GM20431 (cell line): ENCODE measurements around the gene CLCN7.
"Not testable (repeated sequence)": the region's sequence is repeated elsewhere in the genome, so short reads cannot be mapped to it uniquely, and the experiment has no call there.

ENCODE experiments used
- in situ Hi-C: fragments of 300-500 bp; cut with MseI, MboI; formaldehyde crosslinking; loops from one replicate; pipeline ENCODE4 v1.15.0; 2020; ENCODE audit warnings: low sequenced_read_pairs; ENCODE audit not compliant: unreplicated experiment

CLCN7 gene

DNA sequence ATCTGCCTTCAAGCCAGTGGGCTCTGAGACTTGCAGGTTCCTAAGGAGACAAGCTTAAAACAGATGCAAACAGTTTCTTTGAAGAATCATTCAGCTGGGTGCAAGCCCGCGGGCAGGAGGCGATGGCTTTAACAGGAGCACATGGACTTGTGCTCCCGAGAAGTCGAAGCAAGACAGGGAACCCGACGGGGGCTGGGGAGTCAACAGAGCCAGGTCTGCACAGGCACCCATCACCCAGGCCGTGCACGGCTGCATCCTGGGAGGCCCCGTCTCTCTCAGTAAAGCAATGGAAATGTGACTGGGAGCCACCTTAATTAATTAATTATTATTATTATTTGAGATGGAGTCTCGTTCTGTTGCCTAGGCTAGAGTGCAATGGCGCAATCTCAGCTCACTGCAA is 14.2 kb upstream of the CLCN7 start:
- in situ Hi-C loops, result no loop called here

DNA sequence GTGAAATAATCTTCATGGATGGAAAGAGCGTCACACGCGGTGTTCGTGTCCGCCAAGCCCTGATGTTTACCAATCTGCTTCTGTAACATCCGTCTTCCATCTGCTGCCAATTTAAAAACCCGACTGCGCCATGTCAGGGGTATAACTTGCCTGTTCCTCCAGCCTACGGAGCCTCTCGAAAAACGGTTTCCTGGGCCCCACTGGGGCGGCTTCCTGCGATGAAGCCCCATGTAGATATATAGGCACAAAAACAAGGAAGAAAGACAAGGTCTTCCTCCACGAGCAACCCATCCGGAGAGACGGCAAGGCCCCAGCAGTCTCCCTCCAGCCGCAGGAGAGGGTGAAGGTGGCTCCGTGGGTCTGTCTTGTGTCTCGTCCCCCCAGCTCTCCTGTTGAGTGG is 13.8 kb upstream of the CLCN7 start, which contains the start of gene PTX4:
TSS of gene PTX4 (minus strand) at position 326 of the 400 bp plus-strand sequence. CDS start at position 291, 35 bp downstream.
- in situ Hi-C loops, result no loop called here

DNA sequence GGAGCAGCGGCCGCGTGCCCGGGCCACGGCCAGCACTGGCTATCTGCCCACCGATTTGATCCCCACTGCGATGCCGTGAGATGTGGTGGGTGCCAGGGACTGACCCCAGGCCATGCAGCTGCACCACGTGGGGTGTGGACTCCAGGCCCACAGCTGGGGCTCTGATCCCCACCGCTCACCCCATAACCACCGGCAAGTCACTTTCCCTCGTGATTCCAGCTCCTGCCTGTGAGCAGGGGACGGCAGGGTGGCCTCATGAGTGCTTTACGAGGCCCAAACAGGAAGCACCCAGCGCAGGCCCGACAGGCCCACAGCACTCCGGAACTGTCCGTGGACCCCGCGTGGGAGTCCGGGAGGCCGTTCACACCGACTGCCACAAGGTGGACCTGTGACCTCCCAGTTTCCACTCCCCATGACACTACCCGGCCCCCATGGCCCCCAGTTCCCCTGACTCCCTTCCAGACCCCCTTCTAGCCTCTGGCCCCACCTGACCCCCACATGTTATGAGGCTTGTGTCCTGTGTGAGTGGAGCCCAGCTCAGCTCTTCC is 13.3 kb upstream of the CLCN7 start:
- in situ Hi-C loops, result no loop called here

DNA sequence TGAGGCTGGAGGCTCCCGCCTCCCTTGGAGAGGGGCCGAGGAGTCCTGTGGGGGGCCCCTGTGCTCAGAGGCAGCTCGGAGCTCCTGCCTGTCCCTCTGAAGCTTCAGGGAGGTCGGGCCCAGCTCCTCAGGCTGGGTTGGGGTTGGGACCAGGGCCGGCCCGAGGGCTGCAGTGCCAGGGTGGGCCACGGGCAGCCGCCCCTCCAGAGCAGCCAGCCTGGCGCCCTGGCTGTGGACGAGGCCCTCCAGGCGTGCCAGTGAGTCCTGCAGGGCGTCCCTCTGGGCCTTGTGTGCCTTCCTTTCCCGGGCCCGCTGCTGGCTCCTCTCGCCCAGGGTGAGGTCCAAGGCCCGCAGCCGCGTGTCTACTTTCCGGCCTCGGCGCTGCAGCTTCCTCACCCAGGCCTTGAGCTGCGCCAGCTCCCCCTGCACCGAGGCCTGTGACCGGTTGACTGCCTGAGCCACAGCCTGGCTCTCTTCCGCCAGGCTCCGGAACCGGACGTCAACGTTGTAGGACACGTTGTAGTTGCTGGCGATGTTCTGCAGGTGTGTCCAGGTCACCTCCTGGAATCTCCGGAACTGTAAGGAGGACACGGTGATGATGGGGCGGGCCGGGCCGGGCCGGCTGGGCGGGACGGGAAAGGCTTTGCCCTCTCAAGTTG is 12.7 kb upstream of the CLCN7 start:
- in situ Hi-C loops, result no loop called here

DNA sequence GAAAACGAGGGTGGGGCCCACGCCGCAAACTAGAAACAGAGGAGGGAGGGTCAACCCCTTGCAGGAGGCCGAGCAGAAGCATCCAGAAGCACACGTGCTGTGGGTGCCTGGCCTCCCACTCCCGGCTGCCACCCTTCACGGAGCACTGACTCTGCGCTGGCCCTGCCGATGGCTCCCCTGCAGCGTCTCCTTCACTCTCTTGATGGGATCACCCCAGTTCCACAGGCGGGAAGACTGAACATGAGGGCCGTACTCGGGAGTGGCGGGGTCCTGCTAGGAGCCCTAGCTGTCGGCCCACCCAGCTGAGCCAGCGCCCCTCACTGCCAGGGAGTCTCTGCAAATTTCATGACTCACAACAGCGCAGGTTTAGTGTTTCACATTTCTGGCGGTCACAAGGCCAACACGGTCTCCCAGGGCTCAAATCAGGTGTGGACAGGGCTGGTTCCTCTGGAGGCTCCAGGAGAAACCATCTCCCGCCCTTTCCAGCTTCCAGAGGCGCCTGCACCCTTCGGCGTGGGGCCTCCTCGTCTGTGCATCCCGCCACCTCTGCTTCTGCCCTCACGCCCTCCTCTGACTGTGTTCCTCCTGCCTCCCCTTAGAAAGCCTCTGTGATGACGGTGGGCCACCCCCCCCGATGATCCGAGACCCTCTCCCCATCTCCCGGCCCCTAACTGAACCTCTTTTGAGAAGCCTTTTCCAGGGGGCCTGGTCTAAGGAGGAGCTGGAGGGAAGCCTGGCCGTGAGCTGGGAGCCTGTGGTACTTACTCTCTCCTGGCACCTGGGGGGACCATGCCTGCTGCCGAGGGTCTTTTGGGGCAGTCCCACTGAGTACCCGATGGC is 11.9 kb upstream of the CLCN7 start:
- in situ Hi-C loops, result no loop called here

DNA sequence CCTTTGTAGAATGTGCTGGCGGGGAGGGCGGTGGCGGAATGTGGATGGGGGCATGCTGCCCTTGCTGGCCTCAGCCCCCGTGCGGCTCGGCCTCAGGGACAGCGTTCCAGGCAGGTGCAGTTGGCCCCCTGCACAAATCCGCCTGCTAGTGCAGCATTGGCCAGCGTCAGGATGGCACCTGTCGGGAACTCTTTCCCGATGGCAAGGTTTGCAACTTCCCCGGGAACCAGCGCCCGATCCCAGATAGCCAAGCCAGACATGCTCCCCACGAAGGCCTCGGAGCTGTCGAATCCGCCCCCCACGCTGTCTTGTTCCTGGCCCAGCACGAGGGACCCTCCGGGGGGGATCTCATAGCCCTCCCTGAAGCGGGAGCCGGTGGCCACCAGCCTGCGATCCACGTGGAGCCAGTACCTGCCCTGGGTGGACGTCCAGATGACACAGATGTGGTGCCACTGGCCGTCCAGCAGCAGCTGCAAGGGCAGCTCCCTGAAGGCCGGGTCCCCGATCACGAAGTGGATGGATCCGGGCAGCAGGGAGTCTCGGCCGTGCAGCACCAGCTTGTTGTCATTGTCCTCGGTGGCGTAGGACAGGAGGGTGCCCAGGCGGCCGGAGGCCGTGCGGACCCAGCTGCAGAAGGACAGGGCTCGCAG is 11.1 kb upstream of the CLCN7 start:
- in situ Hi-C loops, result no loop called here

DNA sequence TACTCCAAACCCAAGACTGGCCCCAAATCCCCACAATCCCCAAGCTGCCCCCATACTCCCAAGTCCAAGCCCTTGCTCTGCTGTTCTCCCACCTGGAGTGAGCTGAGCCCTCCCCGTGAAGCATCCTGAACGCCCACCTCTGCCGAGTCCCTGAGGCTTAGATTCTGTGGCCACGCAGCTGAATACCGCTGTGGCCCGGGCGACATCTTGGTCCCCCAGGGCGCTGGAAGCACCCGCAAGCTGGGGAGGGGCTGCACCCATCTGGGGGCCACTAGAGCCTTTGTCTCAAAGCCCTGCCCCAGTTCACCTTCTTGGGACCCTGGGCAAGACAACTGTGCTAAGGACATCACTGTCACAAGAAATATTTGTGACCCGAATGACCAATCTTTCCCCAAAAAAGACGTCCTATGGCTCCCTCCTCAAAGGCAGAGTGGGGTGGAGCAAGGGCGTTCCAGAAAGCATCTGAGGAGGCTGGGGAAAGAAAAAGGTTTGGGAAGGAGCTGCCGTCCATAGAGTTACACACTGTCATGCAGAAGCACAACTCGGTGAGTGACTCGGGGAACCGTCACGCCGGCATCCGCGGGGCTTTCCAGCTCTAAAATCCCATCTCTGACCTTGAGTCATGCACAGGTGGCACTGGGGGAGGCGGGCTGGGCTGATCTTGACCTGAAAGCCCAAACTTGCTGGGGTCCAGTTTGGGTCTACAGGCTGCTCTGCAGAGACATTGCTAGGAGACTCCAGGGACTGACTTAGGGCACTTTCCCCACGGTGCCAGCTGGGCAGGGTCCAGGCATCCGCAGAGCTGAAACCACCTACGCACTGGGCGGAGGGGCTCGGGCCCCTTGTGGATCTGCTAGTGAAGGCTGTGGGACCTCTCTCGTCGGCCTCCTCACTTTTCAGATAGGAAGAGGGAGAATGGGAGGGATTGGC is 7.3 kb upstream of the CLCN7 start:
- in situ Hi-C loops, result no loop called here

DNA sequence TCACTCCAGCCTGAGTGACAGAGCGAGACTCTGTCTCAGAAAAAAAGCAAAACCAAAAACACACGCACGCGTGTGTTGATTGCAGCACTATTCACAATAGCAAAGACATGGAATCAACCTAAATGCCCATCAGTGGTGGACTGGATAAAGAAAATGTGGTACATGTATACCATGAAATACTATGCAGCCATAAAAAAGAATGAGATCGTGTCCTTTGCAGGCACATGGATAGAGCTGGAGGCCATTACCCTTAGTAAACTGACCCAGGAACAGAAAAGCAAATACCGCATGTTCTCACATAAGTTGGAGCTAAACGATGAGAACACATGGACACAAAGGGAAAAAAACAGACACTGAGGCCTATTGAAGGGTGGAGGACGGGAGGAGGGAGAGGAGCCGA is 4.1 kb upstream of the CLCN7 start:
- in situ Hi-C loops, result not testable (repeated sequence)

DNA sequence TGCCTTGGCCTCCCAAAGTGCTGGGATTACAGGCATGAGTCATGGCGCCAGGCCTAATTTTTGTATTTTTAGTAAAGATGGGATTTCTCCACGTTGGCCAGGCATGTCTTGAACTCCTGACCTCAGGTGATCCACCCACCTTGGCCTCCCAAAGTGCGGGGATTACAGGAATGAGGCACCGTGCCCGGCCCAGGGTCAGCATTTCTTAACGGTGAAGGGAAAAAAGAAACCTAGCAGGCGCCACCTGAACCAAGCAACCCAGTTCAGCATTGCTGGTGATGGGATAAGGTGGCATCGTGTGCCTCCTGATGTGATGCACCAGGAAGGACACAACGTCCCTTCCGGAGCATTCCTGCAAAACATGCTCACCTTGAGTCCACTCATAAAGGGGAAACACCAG is 2.2 kb upstream of the CLCN7 start:
- in situ Hi-C loops, result no loop called here

DNA sequence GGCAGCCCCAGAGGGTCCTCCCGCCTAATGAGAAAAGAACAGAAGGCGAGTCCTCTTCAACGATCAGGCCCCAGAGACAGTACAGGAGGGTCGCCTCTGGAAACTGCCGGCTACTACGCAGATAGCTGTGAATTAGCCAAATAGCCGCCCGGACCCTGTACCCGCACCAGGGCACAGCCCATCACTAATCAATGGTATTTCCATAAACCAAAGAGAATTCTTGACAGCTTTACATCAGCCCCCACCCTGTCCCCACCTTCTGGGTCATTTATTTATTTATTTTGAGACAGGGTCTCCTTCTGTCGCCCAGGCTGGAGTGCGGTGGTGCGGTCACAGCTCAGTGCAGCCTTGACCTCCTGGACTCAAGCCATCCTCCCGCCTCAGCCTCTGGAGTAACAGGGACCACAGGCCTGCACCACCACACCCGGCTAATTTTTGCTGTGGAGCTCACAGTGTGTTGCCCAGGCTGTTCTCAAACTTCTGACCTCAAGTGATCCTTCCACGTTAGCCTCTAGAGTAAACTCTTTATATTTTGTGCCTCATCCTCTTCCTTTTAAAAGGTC is 805 bp upstream of the CLCN7 start:
- in situ Hi-C loops, result no loop called here

DNA sequence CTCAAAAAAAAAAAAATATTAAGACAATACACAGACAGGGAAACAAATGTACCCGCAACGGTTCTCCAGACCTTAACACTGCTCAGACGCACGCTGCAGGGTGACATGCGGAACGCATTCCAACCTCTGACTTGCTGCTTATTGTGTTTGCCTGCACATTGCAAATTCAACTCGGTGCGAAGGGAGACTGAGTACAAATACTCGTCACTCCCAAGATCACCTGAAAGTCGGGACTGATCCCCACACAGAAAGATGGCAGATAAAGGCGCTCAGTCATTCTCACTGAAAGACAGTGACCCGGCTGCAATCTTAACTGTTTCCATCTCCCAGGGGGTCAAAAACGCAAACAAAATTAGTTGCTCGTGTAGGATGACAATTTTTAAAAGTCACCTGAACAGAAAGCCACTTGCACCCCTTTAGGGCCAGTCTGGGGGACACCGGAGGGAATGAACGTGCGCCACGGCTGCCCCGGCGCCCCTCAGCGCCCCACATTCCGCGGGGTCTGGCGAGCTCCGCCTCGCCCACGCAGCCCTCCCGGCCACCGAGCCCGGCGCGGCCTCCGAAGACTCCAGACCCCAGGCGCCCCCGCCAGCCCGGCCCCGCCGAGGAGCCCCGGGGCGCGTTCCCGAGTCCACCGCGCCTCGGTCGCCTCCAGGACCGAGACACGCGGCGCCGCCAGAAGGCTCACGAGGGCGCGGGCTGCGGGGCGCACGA is 589 bp downstream of the CLCN7 start:
- in situ Hi-C loops, result no loop called here

DNA sequence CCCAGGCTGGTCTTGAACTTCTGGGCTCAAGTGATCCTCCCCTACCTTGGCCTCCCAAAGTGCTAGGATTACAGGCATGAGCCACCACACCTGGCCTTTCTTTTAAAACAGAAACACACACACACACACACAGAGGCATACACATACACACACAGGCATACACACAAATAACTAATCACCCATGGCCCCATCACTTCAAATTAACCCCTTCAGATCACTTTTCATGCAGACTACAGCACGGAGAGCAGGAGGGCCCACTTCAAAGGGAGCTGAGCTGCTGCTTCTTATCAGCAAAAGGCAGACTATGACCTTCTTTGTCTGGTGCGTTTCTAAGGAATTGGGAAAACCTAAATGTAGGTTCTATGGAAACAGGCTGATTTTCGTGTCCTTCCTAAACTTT is 1.9 kb downstream of the CLCN7 start:
- in situ Hi-C loops, result no loop called here

DNA sequence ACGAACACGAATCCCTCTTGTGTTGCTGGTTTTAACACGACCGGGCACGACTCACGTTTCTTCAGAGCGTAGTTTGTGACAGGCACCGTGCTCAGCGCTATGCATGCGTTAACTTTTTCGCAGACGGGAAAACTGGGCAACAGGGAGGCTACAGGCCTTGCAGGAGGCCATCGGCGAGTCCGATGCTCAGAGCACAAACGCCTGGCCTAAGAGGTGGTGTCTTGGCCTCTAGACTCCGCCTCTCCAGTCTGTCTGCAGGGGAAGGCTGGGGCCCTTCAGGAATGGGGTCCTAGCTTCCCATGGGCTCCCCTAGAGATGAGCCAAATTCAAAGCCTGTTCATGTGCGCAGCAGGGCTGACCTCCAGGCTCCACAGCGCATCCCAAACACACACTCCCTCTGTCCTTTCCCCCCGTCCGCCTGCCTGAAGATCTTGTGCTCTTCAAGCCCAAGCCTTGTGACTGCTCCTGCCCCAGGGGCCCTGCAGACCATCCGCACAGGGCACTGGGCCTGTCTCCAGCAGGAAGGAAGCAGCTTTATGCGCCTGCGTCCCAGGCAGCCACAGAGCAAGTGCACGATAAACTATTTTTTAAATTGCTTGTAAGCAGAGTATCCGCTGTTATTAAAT is 3.1 kb downstream of the CLCN7 start:
- in situ Hi-C loops, result no loop called here

DNA sequence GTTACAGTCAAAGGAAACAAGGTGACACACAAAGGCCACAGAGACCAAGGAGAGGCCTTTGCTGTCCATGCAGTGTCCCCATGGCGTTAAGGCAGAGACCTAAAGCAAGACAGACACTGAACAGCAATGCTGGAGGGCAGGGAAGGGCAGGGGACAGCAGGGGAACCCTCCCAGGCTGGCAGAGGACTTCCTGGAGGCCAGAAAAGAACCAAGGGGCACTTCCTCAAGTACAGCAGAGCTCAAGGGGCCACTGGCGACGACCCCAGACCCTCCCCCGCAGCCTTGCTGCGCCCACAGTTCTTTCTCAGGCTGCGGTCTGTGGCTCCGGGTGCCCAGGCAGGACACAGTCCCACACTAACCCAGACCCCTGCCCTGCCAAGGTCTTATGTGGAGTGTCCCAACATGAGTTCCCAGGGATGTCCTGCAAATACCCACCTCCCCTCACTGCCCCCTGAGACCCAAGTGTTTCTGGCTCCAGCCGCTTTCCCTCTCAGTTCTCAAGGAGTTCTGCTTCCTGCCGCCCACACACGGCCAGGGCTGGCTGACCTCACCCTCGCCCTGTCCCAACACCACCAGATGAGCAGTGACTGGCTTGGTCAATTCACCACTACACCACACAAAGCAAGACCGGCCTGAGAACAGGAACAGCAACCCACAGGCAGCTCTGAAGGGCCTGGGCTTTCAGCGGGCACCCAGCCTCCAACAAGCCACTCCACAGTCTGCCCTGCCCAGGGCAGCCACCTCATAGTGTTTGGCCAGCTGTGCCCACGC is 4.2 kb downstream of the CLCN7 start:
- in situ Hi-C loops, result no loop called here

DNA sequence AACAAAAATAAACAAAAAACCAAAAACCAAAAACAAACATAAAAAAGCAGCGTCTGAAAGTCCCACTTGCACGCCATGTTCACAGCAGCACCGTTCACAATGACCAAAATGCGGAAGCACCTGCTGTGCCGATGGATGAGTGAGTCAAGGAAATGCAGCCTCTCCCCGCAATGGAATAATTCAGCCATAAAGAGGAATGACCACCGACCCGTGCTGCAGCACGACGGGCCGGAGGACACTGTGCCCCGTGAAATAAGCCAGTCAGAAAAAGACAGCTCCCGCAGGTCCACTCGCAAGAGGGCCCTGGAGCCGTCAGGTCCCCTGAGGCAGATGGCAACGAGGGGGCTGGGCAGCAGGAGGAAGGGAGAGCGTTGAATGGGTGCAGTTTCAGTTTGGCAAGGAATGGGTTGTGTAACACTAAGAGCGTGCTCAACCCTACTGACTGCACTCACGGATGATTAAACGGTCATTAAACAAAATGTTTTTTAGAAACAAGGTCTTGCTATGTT is 5.1 kb downstream of the CLCN7 start:
- in situ Hi-C loops, result no loop called here

DNA sequence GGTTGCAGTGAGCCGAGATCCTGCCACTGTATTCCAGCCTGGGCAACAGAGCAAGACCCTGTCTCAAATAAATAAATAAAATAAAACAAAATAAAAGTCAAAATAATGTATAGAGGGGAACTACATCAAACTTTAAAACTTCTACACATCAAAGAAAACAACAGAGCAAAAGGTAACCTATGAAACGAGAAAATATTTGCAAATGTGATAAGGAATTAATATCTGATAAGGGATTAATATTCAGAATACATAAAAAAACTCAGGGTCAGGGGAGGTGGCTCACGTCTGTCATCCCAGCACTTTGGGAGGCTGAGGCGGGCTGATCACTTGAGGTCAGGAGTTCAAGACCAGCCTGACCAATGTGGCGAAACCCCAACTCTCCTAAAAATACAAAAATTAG is 5.7 kb downstream of the CLCN7 start:
- in situ Hi-C loops, result not testable (repeated sequence)

DNA sequence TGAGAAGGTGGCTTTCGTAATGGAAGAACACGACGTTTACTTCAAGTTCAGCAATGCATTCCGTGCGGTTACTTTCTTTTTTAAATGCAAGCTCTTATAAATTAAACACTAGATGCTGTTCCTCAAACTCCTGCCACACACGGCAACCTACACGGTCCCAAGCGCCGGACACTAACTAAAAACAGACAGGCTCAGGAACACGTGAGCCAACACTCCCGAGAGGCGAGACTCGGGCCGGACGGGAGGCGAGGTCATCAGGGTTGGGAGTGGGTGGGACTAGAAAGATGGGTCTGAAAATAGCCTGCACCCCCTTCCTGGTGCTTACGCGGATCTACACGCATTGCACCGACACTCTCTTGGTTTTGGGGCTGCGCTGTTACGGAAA is 6.4 kb downstream of the CLCN7 start:
- in situ Hi-C loops, result no loop called here
